Transverse colon (tissue), 3 donors: Measurements from ENCODE around the gene GPD1L.

ENCODE experiments used
- EP300 ChIP-seq: sonication (generic); formaldehyde crosslinking; IDR thresholded peaks from one replicate; pipeline ENCODE4 v1.6.1; 2017; ENCODE audit warnings: antibody characterized with exemption, low read depth
- TF ChIP-seq, protein P1 (sequence below), 5 experiments: fragments of 200-600 bp in 3 of 5; fragments of 450-650 bp in 2 of 5; sonication (generic) in 3 of 5; IDR thresholded peaks; 1 replicate in 2 of 5; 2 replicates in 3 of 5; pipeline ENCODE4 v1.5.1; 2016 to 2017; ENCODE audit warnings: antibody characterized with exemption in 5 of 5, inconsistent platforms in 3 of 5, mild to moderate bottlenecking in 2 of 5, moderate library complexity in 1 of 5

DNA sequence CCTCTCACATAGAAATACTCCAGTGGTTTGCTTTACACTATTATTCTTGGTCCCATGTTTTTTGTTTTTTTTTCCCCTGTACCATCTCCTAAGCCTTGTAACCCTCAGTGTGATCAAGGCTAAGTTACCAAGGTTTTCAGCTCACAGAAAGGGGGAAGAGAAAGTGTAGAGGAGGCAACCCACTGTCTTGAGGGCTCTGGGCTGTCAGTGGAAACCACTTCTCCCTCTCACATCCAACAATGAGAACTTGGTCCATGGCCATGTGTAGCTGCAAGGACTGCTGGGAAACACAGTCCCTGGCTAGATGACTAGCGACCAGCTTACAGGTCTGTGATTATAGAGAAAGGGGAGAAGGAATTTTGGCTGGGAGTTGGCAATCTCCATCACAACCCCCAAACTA lies 30.3 kb downstream of the GPD1L start:
- no peak for TF ChIP-seq EP300
- TF ChIP-seq, protein P1, sequence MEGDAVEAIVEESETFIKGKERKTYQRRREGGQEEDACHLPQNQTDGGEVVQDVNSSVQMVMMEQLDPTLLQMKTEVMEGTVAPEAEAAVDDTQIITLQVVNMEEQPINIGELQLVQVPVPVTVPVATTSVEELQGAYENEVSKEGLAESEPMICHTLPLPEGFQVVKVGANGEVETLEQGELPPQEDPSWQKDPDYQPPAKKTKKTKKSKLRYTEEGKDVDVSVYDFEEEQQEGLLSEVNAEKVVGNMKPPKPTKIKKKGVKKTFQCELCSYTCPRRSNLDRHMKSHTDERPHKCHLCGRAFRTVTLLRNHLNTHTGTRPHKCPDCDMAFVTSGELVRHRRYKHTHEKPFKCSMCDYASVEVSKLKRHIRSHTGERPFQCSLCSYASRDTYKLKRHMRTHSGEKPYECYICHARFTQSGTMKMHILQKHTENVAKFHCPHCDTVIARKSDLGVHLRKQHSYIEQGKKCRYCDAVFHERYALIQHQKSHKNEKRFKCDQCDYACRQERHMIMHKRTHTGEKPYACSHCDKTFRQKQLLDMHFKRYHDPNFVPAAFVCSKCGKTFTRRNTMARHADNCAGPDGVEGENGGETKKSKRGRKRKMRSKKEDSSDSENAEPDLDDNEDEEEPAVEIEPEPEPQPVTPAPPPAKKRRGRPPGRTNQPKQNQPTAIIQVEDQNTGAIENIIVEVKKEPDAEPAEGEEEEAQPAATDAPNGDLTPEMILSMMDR (IDR thresholded peaks at IDR 0.05) = no peak
